Activated effector memory CD4-positive, alpha-beta T cell treated with Interleukin-2 at 50 U/mL for 16 hours (primary cell): ENCODE results near the gene TMEM273.

ENCODE experiments used
- DNase-seq: peaks from one replicate; pipeline ENCODE4 v3.0.0-alpha.2; 2020

The TMEM273 gene

DNA sequence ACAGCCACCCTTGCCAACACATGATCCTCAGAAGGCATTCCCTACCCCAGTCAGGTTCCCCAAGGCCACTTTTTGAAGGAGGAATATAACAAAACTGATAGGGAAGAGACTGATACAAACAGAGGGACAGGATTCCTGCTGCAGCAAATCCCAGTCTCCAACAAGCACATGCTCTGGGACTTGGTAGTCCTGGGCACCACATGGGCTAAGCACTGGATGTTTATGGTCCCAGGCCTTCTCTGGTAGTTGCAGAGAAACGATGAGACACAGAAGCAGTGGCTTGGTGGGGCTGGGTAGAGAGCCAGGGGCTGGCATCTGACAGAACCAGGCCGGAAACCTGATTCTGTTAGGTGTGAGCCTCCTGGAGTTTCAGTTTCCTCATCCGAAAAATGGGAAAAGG, 76.1 kb downstream of the TMEM273 start:
- DNase-seq, result no peak

DNA sequence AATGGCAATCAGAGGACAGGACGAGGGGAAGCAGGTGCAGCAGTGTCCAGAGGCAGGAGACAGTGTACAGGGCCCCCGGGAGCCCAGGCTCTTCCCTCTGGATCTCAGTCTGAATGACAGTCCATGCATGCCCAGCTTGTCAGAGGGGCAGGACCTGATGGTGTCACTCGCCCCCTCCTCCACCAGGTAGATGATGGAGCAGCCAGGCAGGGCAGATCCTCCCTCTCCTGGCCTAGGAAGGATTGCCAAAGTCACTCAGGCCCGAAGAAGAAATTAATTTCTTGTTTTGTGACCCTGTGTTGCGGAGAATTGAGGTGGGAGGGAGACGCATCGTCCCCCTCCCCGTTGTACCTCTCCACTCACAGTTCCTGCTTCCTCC, 76.9 kb downstream of the TMEM273 start:
- no peak for DNase-seq

DNA sequence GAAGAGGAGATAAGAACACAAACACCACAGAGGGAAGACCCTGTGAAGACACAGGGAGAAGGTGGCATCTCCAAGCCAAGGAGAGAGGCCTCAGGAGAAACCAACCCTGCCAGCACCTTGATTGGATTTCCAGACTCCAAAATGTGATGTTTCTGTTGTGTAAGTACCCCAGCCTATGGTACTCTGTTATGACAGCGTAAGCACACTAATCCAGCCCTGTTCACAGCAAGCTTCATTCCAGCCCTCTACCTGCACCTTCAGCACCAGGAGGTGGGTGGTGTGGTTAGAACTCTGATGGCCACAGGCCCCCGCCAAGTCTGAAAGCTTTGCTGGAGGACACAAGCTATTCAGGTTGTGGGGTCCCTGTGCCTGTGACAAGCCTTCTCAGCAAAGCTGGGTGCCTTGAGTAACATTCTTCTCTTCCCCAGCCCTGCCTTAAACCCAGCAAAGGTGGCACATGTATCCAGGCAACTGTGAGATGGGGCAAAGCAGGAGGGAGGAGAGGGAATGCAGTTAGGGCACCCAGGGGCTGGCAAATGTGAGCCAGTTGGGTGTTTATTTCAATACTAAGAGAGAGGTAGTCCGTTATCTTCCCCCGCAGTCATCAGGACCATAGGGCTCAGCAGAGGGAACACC, 77.4 kb downstream of the TMEM273 start:
- DNase-seq, result no peak

DNA sequence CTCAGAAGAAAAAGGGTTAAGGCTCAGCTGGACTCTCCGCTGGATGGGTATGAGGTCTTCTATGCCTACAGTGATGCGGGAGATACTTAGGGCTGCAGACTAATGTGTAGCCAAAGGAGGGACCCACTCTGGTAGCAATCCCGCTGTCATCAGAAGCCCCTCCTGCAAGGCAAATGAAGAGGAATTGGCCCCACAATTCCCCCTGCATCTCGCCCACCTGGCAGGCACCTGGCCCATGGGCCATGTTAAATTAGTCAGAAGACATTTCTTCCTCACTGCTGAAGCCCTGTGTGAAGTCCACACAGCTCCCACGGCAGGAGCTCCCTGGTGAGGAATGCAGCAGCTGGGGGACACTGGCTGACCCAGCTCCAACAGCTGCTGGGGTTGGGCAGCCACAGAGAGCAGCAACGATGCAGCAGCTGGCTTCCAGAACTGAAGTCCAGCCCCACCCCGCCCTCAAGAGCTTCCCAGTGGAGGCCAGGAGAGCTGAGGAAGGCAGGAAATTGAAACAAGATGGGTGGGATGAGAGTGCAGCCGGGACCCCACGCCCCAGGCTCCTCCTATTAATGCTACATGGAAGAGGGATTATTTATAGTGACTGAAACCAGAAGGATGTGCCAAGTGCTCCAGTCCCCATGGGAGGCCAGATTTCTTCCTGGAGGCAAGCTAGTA, 78.4 kb downstream of the TMEM273 start:
- no peak for DNase-seq

DNA sequence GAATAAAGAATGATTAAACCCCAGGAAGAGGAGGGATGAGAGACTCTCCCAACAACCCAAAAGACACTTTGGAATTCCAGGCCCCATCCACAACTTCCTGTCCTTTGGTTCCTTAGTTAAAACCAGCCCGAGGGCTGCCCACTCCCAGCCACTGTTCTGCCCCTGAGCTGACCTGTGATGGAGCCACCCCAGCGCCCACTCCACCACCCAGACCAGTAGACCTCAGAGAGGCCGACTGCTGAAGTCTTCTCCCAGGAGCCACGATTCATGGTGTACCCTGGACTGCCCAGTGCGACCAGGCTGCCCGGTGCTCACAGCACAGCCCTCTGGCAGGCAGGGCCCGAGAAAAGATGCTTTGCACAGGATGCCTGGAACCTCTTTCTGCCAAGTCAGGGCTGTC, 79.5 kb downstream of the TMEM273 start:
- DNase-seq, result no peak

DNA sequence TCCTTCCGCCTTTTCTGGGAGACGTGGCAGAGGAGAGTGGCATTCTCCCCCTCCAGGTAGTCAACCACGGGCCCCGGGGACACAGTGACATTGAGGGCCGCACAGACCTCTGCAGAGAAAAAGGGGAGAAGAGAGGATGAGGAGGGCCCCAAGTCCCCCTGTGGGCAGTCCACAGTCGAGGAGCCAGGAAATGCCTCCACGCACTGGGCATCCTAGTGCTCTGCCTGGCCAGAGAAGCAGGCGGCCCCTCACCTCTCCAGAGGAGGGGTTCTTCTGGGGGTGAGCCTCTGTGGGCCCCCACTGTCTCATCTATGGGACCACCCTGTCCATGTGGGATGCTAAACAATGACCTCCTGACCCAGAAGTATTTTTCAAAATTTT, 80.3 kb downstream of the TMEM273 start:
- DNase-seq, result no peak

DNA sequence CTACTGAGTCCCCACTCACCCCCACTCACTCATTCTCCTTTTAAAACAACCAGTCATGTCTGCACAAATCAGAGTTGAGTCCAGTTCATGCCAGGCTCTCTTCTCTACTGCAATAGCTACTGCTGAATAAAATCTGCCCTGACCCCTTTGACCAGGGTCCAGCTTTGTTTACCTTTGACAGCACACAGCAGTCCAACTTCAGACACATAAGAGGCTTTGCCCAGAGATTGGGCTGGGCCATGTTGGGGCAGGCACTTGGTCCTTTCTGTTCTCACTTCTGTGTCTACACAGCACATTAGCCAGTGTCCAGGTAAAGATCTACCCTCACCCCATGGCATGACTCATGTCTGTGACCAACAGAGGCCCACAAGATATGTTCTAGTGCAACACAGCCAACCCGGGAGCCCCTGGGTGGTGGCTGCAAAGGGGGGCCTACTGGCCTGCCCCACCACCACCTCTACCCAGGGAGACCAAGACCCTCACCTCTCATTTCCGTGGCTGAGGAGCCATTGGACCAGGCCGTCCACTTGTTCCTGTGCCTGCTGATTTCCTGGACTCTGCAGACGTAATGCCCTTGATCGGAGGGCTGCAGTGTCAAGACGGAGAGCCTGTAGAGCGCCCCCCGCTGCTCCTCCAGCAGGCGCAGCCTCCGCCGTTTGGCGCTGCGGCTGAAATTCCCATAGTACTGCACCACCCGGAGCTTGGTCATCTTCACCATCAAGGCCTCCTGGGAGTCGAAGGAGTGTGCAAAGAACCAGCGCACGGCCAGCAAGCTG, 80.9 kb downstream of the TMEM273 start:
- DNase-seq, result no peak

DNA sequence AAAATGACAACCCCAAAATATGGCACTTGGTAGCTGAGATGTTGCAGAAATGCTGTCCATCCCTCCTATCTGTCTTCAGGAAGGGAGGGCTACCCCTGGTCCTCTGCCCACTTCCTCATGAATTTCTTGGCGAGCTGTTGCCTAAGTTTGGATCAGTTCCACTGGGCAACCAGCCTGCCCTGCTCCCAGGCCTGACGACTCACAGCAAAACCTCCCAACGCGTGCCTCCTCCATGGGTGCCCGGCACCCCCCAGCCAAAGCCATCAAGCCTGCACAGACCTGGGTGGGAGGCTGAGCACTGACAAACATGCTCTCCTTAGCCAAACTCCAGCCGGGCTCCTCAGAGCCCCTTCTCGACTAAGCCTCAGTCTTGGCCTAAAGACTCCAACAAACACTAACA, 81.7 kb downstream of the TMEM273 start:
- no peak for DNase-seq

DNA sequence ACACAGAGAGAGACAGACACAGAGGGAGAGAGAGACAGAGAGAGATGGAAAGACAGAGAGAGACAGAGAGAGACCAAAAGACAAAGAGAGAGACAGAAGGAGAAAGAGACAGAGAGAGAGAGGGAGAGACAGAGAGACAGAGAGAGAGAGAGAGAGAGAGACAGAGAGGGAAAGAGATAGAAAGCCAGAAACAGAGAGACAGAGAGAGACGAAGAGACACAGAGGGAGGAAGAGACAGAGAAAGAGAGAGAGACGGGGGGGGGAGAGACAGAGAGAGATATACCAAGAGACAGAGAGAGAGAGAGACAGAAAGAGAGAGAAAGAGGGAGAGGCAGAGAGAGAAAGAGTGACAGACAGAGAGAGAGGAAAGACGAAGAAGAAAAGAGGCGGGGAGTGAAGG, 83.1 kb downstream of the TMEM273 start:
- DNase-seq, result no peak
